Gastrocnemius medialis (tissue), 4 donors: ENCODE data around the gene KLHL13. TPM values are rescaled to one million over a fixed set of nuclear protein-coding genes. Genes with fewer than 3 reads are reported as not detected.

Experiments
- ATAC-seq, 2 donors: fragments of 150-250 bp; one replicate each; pipeline ENCODE4 v1.9.1; 2016
- DNase-seq, 2 donors: peaks; one replicate each; pipeline ENCODE4 v3.0.0-alpha.2; 2019
- H3K27ac ChIP-seq, 4 donors: fragments of 200-600 bp; sonication (generic); 1 replicate in 1 of 4; 2 replicates in 3 of 4; pipeline ENCODE4 v1.5.1; 2016 to 2018; ENCODE audit warnings: mild to moderate bottlenecking in 2 of 4, moderate library complexity in 1 of 4
- H3K27me3 ChIP-seq, 3 donors: fragments of 200-600 bp; sonication (generic) in 2 of 3; 1 replicate in 1 of 3; 2 replicates in 2 of 3; pipeline versions ENCODE4 v1.5.1 to v1.6.0; 2016 to 2019; ENCODE audit warnings: mild to moderate bottlenecking in 1 of 3, moderate library complexity in 1 of 3
- H3K36me3 ChIP-seq, 2 donors: fragments of 200-600 bp; sonication (generic) in 1 of 2; one replicate each; pipeline ENCODE4 v1.5.1; 2017 to 2018
- H3K4me1 ChIP-seq, 2 donors: fragments of 200-600 bp; sonication (generic) in 1 of 2; one replicate each; pipeline ENCODE4 v1.5.1; 2016 to 2017; ENCODE audit warnings: mild to moderate bottlenecking in 2 of 2
- H3K4me3 ChIP-seq, 4 donors: fragments of 200-600 bp; sonication (generic) in 3 of 4; 1 replicate in 1 of 4; 2 replicates in 3 of 4; pipeline ENCODE4 v1.5.1; 2016 to 2019; ENCODE audit warnings: mild to moderate bottlenecking in 2 of 4
- H3K9me3 ChIP-seq, 3 donors: fragments of 200-600 bp; sonication (generic) in 2 of 3; 1 replicate in 1 of 3; 2 replicates in 2 of 3; pipeline ENCODE4 v1.5.1; 2016 to 2019
- CTCF ChIP-seq, 5 experiments: fragments of 450-650 bp in 3 of 5; fragments of 200-600 bp in 2 of 5; sonication (generic) in 2 of 5; IDR thresholded peaks in 4 of 5; conservative IDR thresholded peaks in 1 of 5; 1 replicate in 4 of 5; 2 replicates in 1 of 5; pipeline ENCODE4 v1.5.1; 2016 to 2019; ENCODE audit warnings: antibody characterized with exemption in 5 of 5, mild to moderate bottlenecking in 3 of 5, moderate library complexity in 3 of 5
- POLR2A ChIP-seq, 2 donors: fragments of 450-650 bp; IDR thresholded peaks; one replicate each; pipeline ENCODE4 v1.6.1; 2017; ENCODE audit warnings: antibody characterized with exemption in 2 of 2, mild to moderate bottlenecking in 2 of 2, moderate library complexity in 2 of 2
- in situ Hi-C, 4 donors: fragments of 200-750 bp; cut with MboI; loops; one replicate each; pipeline versions ENCODE4 v1.15.0 to v1.8.0; 2017; ENCODE audit warnings: low sequenced_read_pairs in 4 of 4
- intact Hi-C: fragments of 100-400 bp; cut with DNase I; formaldehyde crosslinking; loops from one replicate; pipeline ENCODE4 v1.15.1; 2023; ENCODE audit warnings: low total_unique reads
- total RNA-seq, 4 donors: library from RNA; depleted of rRNA; stranded (reverse); fragments of >200 nt; gene quantifications; one replicate each; pipeline versions ENCODE4 v1.1.0 to v1.2.3, GENCODE V29; 2016

Gene KLHL13
- total RNA-seq, 4 donors from 2014 or later = 0.87 to 3.4 (median 1.0) TPM

GRCh38 chrX:118000518-118000917 is 116.1 kb downstream of the KLHL13 start:
- Histone ChIP-seq H3K36me3 (no peaks in the 10 kb centered on the region), H3K9me3 (no peaks in the 10 kb centered on the region), H3K4me3 (no peak overlapping the region), H3K27me3 (no peaks in the 10 kb centered on the region), H3K4me1 (no peaks in the 10 kb centered on the region), H3K27ac (no peak overlapping the region)
- no peak for TF ChIP-seq CTCF (IDR thresholded peaks at IDR 0.05 in 4 of 5, conservative IDR thresholded peaks at IDR 0.05 in 1 of 5)
- no peak for TF ChIP-seq POLR2A (IDR thresholded peaks at IDR 0.05)
- in situ Hi-C loops (no loop called here), intact Hi-C loops (no loop called here)
- DNase-seq (no peak), ATAC-seq (no peak)

- in situ Hi-C loops (no loop called here), intact Hi-C loops (no loop called here)
- TF ChIP-seq CTCF (IDR thresholded peaks at IDR 0.05 in 4 of 5, conservative IDR thresholded peaks at IDR 0.05 in 1 of 5) (no peak), POLR2A (IDR thresholded peaks at IDR 0.05) (no peak)
- H3K4me3 ChIP-seq = no peak overlapping the region
- no peak for ATAC-seq
- H3K9me3 ChIP-seq = no peaks in the 10 kb centered on the region
- DNase-seq = no peak
- no peaks in the 10 kb centered on the region for H3K4me1 ChIP-seq
- no peaks in the 10 kb centered on the region for H3K36me3 ChIP-seq
- no peak overlapping the region for H3K27ac ChIP-seq
- no peaks in the 10 kb centered on the region for H3K27me3 ChIP-seq
These were observed 118.4 kb downstream of the KLHL13 start for GRCh38 chrX:117998171-117998570.

GRCh38 chrX:117996918-117997480 is 119.6 kb downstream of the KLHL13 start:
- Histone ChIP-seq H3K36me3 (no peaks in the 10 kb centered on the region), H3K4me3 (no peak overlapping the region), H3K4me1 (no peaks in the 10 kb centered on the region), H3K27ac (no peak overlapping the region), H3K9me3 (no peaks in the 10 kb centered on the region), H3K27me3 (no peaks in the 10 kb centered on the region)
- no peak for ATAC-seq
- TF ChIP-seq CTCF (IDR thresholded peaks at IDR 0.05 in 4 of 5, conservative IDR thresholded peaks at IDR 0.05 in 1 of 5) (no peak), POLR2A (IDR thresholded peaks at IDR 0.05) (no peak)
- no peak for DNase-seq
- intact Hi-C loops (no loop called here), in situ Hi-C loops (no loop called here)

- in situ Hi-C loops (no loop called here), intact Hi-C loops (no loop called here)
- no peaks in the 10 kb centered on the region for H3K4me1 ChIP-seq
- H3K9me3 ChIP-seq = no peaks in the 10 kb centered on the region
- no peaks in the 10 kb centered on the region for H3K27me3 ChIP-seq
- H3K27ac ChIP-seq = no peak overlapping the region
- no peak for DNase-seq
- no peak for TF ChIP-seq CTCF (IDR thresholded peaks at IDR 0.05 in 4 of 5, conservative IDR thresholded peaks at IDR 0.05 in 1 of 5)
- no peak for TF ChIP-seq POLR2A (IDR thresholded peaks at IDR 0.05)
- no peaks in the 10 kb centered on the region for H3K36me3 ChIP-seq
- no peak overlapping the region for H3K4me3 ChIP-seq
- no peak for ATAC-seq
These were observed 120.2 kb downstream of the KLHL13 start for GRCh38 chrX:117996408-117996807.

- TF ChIP-seq POLR2A (IDR thresholded peaks at IDR 0.05) (no peak), CTCF (IDR thresholded peaks at IDR 0.05 in 4 of 5, conservative IDR thresholded peaks at IDR 0.05 in 1 of 5) (no peak)
- no peaks in the 10 kb centered on the region for H3K4me1 ChIP-seq
- H3K27ac ChIP-seq = no peak overlapping the region
- H3K27me3 ChIP-seq = no peaks in the 10 kb centered on the region
- intact Hi-C loops (no loop called here), in situ Hi-C loops (no loop called here)
- no peak for DNase-seq
- H3K4me3 ChIP-seq = no peak overlapping the region
- no peak for ATAC-seq
- no peaks in the 10 kb centered on the region for H3K36me3 ChIP-seq
- H3K9me3 ChIP-seq = no peaks in the 10 kb centered on the region
These were observed 121.2 kb downstream of the KLHL13 start for GRCh38 chrX:117995378-117995777.
